Fibroblast of villous mesenchyme (primary cell): ENCODE results near the gene RADX. TPM values are rescaled to one million over a fixed set of nuclear protein-coding genes. Genes with fewer than 3 reads are reported as not detected.

Source experiments
- DNase-seq: peaks from one replicate; pipeline ENCODE4 v3.0.0-alpha.2; 2010; ENCODE audit warnings: low read depth
- H3K4me3 ChIP-seq: 2 replicates; pipeline ENCODE4 v1.5.1; 2011; ENCODE audit warnings: low read depth, mild to moderate bottlenecking, low read length
- small RNA-seq: library from RNA; depleted of rRNA; stranded (forward); fragments of <200 nt; gene quantifications from one replicate; pipeline ENCODE3, GENCODE V24; 2012
- total RNA-seq: library from RNA; depleted of rRNA; stranded (reverse); fragments of >200 nt; gene quantifications from 2 replicates; pipeline ENCODE4 v1.2.3, GENCODE V29; 2012
- TF ChIP-seq, protein P1 (sequence below): IDR thresholded peaks from 2 replicates; pipeline ENCODE4 v1.5.1; 2012; ENCODE audit warnings: low read depth, mild to moderate bottlenecking, low read length; ENCODE audit not compliant: insufficient read depth

The RADX gene
- total RNA-seq, 1 donor, result 0.86 TPM

DNA sequence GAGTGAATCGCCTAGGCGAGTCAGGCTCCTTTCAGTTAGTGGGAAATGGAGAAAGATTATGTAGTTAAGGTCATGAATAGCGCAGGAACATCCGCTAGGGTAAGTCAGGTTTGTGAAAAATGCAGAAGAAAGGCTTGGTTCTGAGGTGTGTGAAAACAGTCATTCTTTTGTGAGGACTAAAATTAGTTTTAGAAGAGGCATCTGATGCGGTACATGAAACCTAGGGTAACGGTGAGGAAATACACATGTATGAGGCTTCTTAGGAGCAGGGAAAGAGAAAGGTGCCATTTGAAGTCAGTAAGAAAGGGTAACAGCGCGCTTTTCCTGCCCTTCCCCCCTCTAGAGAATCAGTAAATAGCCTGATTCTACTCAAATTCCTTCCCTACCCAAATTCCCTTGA lies 114.2 kb downstream of the RADX start:
- no peak for DNase-seq
- TF ChIP-seq, protein P1, sequence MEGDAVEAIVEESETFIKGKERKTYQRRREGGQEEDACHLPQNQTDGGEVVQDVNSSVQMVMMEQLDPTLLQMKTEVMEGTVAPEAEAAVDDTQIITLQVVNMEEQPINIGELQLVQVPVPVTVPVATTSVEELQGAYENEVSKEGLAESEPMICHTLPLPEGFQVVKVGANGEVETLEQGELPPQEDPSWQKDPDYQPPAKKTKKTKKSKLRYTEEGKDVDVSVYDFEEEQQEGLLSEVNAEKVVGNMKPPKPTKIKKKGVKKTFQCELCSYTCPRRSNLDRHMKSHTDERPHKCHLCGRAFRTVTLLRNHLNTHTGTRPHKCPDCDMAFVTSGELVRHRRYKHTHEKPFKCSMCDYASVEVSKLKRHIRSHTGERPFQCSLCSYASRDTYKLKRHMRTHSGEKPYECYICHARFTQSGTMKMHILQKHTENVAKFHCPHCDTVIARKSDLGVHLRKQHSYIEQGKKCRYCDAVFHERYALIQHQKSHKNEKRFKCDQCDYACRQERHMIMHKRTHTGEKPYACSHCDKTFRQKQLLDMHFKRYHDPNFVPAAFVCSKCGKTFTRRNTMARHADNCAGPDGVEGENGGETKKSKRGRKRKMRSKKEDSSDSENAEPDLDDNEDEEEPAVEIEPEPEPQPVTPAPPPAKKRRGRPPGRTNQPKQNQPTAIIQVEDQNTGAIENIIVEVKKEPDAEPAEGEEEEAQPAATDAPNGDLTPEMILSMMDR, result no peak
- peak overlapping the region; percentile 48 for H3K4me3 ChIP-seq

DNA sequence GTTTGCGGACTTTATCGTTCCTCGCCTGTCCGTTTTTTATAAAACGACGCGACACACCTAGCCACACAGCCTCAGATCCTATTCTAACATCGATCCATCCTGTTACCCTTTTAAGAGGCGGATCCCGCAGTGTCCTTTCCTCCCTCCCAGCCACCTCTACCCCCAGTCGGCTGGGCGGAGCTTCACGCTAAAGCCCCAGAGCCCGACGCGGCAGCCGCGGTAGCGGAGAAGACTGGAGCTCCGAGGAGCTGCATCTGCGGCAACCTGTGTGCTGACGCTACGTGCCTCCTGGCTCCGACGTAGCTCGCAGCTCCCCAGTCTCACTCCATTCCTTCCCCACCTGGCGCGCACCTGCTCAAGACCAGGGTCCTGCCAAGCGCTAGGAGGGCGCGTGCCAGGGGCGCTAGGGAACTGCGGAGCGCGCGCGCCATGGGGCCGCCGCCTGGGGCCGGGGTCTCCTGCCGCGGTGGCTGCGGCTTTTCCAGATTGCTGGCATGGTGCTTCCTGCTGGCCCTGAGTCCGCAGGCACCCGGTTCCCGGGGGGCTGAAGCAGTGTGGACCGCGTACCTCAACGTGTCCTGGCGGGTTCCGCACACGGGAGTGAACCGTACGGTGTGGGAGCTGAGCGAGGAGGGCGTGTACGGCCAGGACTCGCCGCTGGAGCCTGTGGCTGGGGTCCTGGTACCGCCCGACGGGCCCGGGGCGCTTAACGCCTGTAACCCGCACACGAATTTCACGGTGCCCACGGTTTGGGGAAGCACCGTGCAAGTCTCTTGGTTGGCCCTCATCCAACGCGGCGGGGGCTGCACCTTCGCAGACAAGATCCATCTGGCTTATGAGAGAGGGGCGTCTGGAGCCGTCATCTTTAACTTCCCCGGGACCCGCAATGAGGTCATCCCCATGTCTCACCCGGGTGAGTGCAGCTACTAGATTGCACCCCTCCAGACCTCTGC lies 115.0 kb downstream of the RADX start, which contains the start of gene RNF128:
Gene RNF128 (plus strand): TSS at position 217 of the 953 bp plus-strand sequence. CDS start 213 bp downstream, at position 430.
- peak within 1 kb of the TSS; percentile 48 for H3K4me3 ChIP-seq
- DNase-seq, result no peak
- TF ChIP-seq, protein P1, result no peak

DNA sequence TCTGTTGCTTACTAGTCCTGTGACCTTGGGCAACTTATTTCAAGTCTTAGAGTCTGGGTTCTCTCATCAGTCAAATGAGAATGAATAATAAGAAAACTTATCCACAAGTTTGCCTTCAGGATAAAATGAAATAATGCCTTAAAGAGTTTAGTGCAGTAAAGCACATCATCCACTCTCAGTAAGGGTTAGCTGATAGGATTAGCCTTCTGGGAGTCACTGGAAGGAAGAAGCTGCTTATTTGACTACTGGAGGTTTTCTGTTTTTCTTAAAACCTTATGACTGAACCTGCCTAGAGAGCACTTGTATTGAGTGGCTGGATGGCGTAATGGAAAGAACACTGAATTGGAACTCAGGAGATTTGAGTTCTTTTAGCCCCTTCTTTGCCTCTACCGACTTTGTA lies 116.6 kb downstream of the RADX start:
- DNase-seq, result no peak
- TF ChIP-seq, protein P1, result no peak
- H3K4me3 ChIP-seq, result no peak overlapping the region

Small RNA genes lying within 50 kb of the gene (small RNA-seq; reads per million reads assigned to genes)
- not detected for gene AL590808.1
- gene MIR548AN, result not detected

Other genes starting within 250 kb of the RADX start
- 0.32 and 0.43 TPM in 2 replicates for gene RNF128, start 114.7 kb downstream of the RADX start, total RNA-seq
- 9.0 and 13.8 TPM in 2 replicates for gene TBC1D8B, start 190.7 kb downstream of the RADX start, total RNA-seq